ENCODE data around the gene PTOV1.

The PTOV1 gene

DNA sequence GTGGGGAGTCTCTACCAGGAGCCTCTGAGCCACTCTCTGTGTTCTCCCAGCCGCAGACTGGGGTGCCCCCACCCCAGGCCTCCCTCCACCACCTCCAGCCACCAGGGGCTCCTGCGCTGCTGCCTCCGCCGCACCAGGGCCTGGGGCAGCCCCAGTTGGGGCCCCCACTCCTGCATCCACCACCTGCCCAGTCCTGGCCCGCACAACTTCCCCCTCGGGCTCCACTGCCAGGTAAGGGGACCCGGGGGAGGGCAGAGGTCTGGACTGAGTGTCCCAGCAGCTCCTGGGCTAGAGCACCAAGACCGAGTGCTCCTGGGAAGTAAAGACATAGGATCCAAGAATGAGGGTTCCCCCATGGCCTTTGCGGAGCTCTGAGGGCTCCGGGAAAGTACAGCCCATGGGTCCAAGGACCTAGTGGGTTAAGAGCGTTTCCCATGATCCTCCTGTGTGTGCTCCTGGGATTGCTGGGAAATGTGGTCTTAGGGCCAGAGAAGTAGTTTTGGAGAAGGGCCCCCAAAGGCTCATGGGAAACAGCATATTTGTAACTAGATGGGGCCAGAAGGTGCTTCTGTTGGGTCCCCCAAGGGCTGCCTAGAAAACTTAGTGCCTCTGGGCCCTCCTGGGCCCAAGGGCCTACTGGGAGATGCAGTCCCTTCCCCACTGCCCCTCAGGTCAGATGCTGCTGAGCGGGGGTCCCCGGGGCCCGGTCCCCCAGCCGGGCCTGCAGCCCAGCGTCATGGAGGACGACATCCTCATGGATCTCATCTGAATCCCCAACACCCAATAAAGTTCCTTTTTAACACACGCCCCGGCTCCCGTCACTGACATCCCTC lies 14.6 kb upstream of the PTOV1 start:
- in situ Hi-C loops (cut with MboI; ENCODE audit: low pct_unique_long_range_greater_than_20kb, low sequenced_read_pairs, unreplicated experiment) = no loop called here
- no peak for DNase-seq (ENCODE audit: low spot score)
- TF ChIP-seq, protein P1, sequence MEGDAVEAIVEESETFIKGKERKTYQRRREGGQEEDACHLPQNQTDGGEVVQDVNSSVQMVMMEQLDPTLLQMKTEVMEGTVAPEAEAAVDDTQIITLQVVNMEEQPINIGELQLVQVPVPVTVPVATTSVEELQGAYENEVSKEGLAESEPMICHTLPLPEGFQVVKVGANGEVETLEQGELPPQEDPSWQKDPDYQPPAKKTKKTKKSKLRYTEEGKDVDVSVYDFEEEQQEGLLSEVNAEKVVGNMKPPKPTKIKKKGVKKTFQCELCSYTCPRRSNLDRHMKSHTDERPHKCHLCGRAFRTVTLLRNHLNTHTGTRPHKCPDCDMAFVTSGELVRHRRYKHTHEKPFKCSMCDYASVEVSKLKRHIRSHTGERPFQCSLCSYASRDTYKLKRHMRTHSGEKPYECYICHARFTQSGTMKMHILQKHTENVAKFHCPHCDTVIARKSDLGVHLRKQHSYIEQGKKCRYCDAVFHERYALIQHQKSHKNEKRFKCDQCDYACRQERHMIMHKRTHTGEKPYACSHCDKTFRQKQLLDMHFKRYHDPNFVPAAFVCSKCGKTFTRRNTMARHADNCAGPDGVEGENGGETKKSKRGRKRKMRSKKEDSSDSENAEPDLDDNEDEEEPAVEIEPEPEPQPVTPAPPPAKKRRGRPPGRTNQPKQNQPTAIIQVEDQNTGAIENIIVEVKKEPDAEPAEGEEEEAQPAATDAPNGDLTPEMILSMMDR (IDR thresholded peaks at IDR 0.05; ENCODE audit: extremely low read depth, insufficient read depth, missing control alignments) = no peak

DNA sequence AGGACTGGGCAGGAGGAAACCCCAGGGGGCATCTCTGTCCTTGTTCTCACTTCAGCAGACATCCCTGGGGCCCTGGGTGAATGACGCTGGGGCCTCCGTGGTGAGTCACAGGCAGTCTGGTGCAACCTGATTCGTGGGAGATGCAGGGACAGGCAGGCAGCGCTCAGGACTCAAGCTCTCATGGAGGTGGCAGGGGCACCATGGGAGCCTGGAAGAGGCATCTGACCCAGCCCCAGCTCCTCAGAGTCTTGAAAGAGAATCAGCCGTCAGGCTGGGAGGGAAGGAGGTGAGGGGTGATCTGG lies 14.0 kb upstream of the PTOV1 start:
- TF ChIP-seq, protein P1 (IDR thresholded peaks at IDR 0.05; ENCODE audit: extremely low read depth, insufficient read depth, missing control alignments) = no peak
- in situ Hi-C loops (cut with MboI; ENCODE audit: low pct_unique_long_range_greater_than_20kb, low sequenced_read_pairs, unreplicated experiment) = no loop called here
- DNase-seq (ENCODE audit: low spot score) = no peak

DNA sequence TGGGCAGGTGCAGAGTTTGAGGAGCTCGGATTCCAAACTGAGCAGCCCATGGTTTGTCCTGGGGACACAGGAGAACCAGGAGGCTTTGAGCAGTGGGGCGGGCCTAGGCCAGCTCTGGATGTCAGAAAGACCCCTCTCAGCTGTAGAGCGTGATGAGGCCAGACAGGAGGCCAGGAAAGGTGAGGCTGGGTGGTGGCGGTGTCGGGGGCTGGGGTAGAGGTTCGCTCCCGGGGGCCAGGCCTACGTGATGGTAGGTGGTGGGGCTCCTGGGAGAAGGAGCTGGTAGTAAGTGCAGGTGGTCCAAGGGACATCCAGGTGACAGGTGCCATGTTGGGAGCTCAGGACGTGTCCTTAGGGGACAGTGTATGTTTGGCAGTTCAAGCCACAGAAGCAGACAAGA lies 13.5 kb upstream of the PTOV1 start:
- in situ Hi-C loops (cut with MboI; ENCODE audit: low pct_unique_long_range_greater_than_20kb, low sequenced_read_pairs, unreplicated experiment) = no loop called here
- DNase-seq (ENCODE audit: low spot score) = no peak
- TF ChIP-seq, protein P1 (IDR thresholded peaks at IDR 0.05; ENCODE audit: extremely low read depth, insufficient read depth, missing control alignments) = no peak

DNA sequence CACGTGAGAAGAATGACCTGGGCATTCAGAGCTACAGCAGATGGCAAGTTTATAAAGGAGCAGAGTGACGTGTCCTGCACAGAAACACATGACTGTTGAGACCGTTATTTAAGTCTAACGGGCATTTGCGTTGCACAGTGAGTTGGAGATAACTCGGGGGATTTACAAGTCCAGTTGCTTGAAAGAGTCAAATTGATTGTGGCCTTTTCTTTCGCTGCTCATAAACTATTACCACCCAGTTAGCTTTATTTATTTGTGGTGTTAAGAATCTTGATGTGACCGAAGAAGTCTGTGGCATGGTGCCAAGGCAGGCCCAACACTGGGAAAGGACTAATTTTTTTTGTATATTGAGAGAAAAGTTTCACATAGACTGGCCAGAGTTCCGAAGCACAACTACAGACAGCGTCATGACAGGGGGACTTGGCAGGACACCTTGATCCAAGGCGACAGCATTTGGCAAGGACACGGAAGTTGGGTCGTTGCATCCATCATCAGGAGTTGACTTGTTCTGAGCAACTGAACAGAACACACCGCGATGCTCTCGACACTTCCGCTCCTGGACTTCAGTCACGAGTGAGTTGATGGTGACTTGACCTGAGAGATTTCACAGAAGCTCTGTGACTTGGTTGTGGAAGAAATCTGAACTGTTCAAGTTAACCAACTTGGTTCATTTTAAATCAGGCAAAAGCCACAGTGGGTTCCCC lies 11.9 kb upstream of the PTOV1 start:
- no peak for DNase-seq (ENCODE audit: low spot score)
- in situ Hi-C loops (cut with MboI; ENCODE audit: low pct_unique_long_range_greater_than_20kb, low sequenced_read_pairs, unreplicated experiment) = no loop called here
- TF ChIP-seq, protein P1 (IDR thresholded peaks at IDR 0.05; ENCODE audit: extremely low read depth, insufficient read depth, missing control alignments) = no peak

DNA sequence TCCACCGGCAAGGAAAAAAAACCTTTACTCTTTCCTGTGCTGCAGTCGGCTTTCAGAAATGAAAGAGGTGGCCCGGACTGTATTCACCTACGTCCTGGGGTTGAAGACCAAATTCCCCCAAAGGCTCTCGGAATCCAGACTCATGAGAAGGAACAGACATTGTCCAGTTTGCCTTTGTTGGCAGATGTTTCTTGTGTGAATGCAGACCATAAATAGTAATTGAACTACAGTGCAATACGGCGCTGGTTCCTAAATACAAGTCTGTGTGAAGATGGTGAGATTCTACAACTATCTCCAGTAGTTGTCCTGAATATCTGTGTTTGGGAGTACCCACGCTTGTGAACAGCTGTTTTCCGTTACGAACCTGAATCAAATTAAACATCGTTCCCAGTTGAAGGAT lies 11.2 kb upstream of the PTOV1 start:
- TF ChIP-seq, protein P1 (IDR thresholded peaks at IDR 0.05; ENCODE audit: extremely low read depth, insufficient read depth, missing control alignments) = no peak
- in situ Hi-C loops (cut with MboI; ENCODE audit: low pct_unique_long_range_greater_than_20kb, low sequenced_read_pairs, unreplicated experiment) = no loop called here
- no peak for DNase-seq (ENCODE audit: low spot score)

DNA sequence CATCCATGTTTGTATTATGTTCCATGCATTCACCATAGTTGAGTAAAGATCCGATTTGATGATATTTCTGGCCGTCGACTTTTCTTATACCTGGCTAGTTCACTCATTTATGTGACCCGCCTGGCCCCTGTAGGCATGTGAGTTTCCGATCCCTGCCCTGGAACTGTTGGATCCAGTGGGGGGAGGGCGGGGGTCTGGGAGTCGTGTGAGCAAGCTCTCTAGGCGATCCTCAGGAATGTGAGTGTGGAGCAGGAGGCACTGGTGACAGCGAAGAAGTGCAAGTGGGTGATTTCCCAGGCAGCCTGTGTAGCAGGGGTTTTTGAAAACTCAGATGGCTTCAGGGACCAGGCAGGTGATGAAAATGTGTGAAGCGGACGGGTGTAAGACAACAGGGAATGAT lies 10.6 kb upstream of the PTOV1 start:
- DNase-seq (ENCODE audit: low spot score) = no peak
- in situ Hi-C loops (cut with MboI; ENCODE audit: low pct_unique_long_range_greater_than_20kb, low sequenced_read_pairs, unreplicated experiment) = no loop called here
- TF ChIP-seq, protein P1 (IDR thresholded peaks at IDR 0.05; ENCODE audit: extremely low read depth, insufficient read depth, missing control alignments) = no peak
